ENCODE measurements around the gene ADAT3. TPM values are rescaled to one million over a fixed set of nuclear protein-coding genes. Genes with fewer than 3 reads are reported as not detected.

ADAT3 gene
- polyA plus RNA-seq, 1 of the 3 experiments (the other 2 are of a cell fraction) = 2.8 TPM

GRCh38 chr19:1858412-1859081, 46.7 kb upstream of the ADAT3 start:
- WGBS (ENCODE audit: low lambda C conversion rate) = 83% methylated on average over 6 of the region's 10 CpGs
- CTCF ChIA-PET = interaction anchor here (0.7 to 2.8 kb wide), 5 partner anchors 10 to 211 kb away, joined by 3 to 15 read pairs (median 3); partner anchors contain the start of gene REXO1
- TF ChIP-seq RFX5 (IDR thresholded peaks at IDR 0.05; ENCODE audit: low read length) (no peak), FOXJ3 (CRISPR knock-in tag; IDR thresholded peaks at IDR 0.05) (no peak)

DNA sequence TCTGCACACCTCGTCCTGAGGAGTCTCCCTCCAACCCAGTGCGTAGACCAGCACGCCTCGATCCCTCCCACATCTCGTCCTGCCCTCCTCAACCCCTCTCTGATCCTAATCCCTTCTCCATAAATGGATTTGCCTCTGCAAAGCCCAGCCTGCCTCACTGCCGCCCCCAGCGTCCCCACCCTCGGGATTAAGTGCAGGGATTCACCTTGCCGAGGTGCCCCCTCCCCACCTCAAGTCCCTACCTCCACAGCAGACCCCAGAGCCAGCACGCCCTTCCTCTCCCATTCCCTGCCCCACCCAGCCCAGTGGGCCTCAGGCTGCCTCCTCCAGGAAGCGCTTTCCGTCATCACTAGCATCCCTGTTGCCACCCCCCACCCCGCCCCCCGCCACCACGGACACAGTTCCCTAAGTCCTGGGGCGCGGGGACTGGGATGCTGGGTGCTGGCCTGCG, 45.8 kb upstream of the ADAT3 start:
- Histone ChIP-seq H3F3A (replicated peaks; ENCODE audit: insufficient read depth) (peaks cover 12% of the 10 kb centered on the region), H3K27ac (ENCODE audit: low read depth in 2 of 2, low read length in 1 of 2) (peak overlapping the region in 1 of 2 experiments; percentile 32; a peak in 1 of 4 replicates), H3K9me3 (no peaks in the 10 kb centered on the region), H2AFZ (ENCODE audit: low read depth) (no peak overlapping the region), H3K4me1 (ENCODE audit: control insufficient read depth in 1 of 2, insufficient read depth in 2 of 2, low read depth in 1 of 2, low read length in 1 of 2) (peaks cover 37 to 65% of the 10 kb centered on the region in 2 experiments; a peak in 3 of 4 replicates), H3K9me2 (no peaks in the 10 kb centered on the region), H4K20me1 (ENCODE audit: insufficient read depth) (peaks cover 80% of the 10 kb centered on the region), H3K4me2 (peak overlapping the region; percentile 98; the same call in 1 of the 2 replicates), H3K36me3 (replicated peaks in 1 of 2; ENCODE audit: control insufficient read depth in 1 of 2, insufficient read depth in 2 of 2, low read length in 1 of 2) (no peaks in the 10 kb centered on the region), H3K9ac (no peak overlapping the region), H3K27me3 (ENCODE audit: insufficient read depth) (no peaks in the 10 kb centered on the region), H3K4me3 (ENCODE audit: low read depth in 2 of 2, low read length in 1 of 2) (no peak overlapping the region), H3K79me2 (ENCODE audit: insufficient read depth) (peaks cover 87% of the 10 kb centered on the region)
- 81% methylated on average over 14 of the region's 18 CpGs for WGBS (ENCODE audit: low lambda C conversion rate)
- ChIA-PET POLR2A (no interaction called here), CTCF (interaction anchor here (1.5 to 2.8 kb wide), 3 partner anchors 10 to 21 kb away, joined by 7 to 15 read pairs (median 8); partner anchors contain the start of gene REXO1)
- DNase-seq = no peak
- TF ChIP-seq PBX3 (IDR thresholded peaks at IDR 0.05) = no peak
- no peak for TF ChIP-seq EP300 (IDR thresholded peaks at IDR 0.05; ENCODE audit: borderline replicate concordance in 1 of 2, low read depth in 1 of 2, low read length in 1 of 2)
- TF ChIP-seq, protein P1, sequence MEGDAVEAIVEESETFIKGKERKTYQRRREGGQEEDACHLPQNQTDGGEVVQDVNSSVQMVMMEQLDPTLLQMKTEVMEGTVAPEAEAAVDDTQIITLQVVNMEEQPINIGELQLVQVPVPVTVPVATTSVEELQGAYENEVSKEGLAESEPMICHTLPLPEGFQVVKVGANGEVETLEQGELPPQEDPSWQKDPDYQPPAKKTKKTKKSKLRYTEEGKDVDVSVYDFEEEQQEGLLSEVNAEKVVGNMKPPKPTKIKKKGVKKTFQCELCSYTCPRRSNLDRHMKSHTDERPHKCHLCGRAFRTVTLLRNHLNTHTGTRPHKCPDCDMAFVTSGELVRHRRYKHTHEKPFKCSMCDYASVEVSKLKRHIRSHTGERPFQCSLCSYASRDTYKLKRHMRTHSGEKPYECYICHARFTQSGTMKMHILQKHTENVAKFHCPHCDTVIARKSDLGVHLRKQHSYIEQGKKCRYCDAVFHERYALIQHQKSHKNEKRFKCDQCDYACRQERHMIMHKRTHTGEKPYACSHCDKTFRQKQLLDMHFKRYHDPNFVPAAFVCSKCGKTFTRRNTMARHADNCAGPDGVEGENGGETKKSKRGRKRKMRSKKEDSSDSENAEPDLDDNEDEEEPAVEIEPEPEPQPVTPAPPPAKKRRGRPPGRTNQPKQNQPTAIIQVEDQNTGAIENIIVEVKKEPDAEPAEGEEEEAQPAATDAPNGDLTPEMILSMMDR (IDR thresholded peaks at IDR 0.05) = no peak
- TF ChIP-seq TCF12 (IDR thresholded peaks at IDR 0.05) = no peak
- TF ChIP-seq, protein P2, sequence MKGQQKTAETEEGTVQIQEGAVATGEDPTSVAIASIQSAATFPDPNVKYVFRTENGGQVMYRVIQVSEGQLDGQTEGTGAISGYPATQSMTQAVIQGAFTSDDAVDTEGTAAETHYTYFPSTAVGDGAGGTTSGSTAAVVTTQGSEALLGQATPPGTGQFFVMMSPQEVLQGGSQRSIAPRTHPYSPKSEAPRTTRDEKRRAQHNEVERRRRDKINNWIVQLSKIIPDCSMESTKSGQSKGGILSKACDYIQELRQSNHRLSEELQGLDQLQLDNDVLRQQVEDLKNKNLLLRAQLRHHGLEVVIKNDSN (IDR thresholded peaks at IDR 0.05; ENCODE audit: borderline replicate concordance, low read depth) = no peak
- TF ChIP-seq GATA2 (CRISPR knock-in tag; IDR thresholded peaks at IDR 0.05) = no peak
- TF ChIP-seq RXRA (IDR thresholded peaks at IDR 0.05; ENCODE audit: borderline replicate concordance, low read depth) = no peak
- no peak for TF ChIP-seq FOXM1 (IDR thresholded peaks at IDR 0.05; ENCODE audit: low read depth)
- TF ChIP-seq MEF2A (IDR thresholded peaks at IDR 0.05; ENCODE audit: borderline replicate concordance, low read depth) = no peak
- no peak for TF ChIP-seq NRF1 (IDR thresholded peaks at IDR 0.05; ENCODE audit: low read depth, low read length)
- TF ChIP-seq FOSL2 (IDR thresholded peaks at IDR 0.05; ENCODE audit: borderline replicate concordance, low read depth) = no peak

More at GRCh38 chr19:1858412-1859081, 46.7 kb upstream of the ADAT3 start:
- no peak overlapping the region for H3K4me3 ChIP-seq (ENCODE audit: low read depth in 2 of 2, low read length in 1 of 2)
- DNase-seq = no peak
- peak overlapping the region; percentile 98; the same call in 1 of the 2 replicates for H3K4me2 ChIP-seq
- peaks cover 0 to 3% of the 10 kb centered on the region in 2 experiments for H3K36me3 ChIP-seq (replicated peaks in 1 of 2; ENCODE audit: control insufficient read depth in 1 of 2, insufficient read depth in 2 of 2, low read length in 1 of 2)
- H3K4me1 ChIP-seq (ENCODE audit: control insufficient read depth in 1 of 2, insufficient read depth in 2 of 2, low read depth in 1 of 2, low read length in 1 of 2) = peaks cover 37 to 65% of the 10 kb centered on the region in 2 experiments; a peak in 3 of 4 replicates
- POLR2A ChIA-PET = no interaction called here
- H3K9me3 ChIP-seq = no peaks in the 10 kb centered on the region
- H3K27ac ChIP-seq (ENCODE audit: low read depth in 2 of 2, low read length in 1 of 2) = no peak overlapping the region; a peak in 1 of 4 replicates
- peaks cover 95% of the 10 kb centered on the region for H3K79me2 ChIP-seq (ENCODE audit: insufficient read depth)
- peaks cover 12% of the 10 kb centered on the region for H3F3A ChIP-seq (replicated peaks; ENCODE audit: insufficient read depth)
- H3K27me3 ChIP-seq (ENCODE audit: insufficient read depth) = no peaks in the 10 kb centered on the region
- no peak overlapping the region for H2AFZ ChIP-seq (ENCODE audit: low read depth)
- H4K20me1 ChIP-seq (ENCODE audit: insufficient read depth) = peaks cover 87% of the 10 kb centered on the region
- no peak overlapping the region for H3K9ac ChIP-seq
- no peaks in the 10 kb centered on the region for H3K9me2 ChIP-seq
